GM18870 (cell line): ENCODE results near the gene UBE2I.

Experiments
- ATAC-seq: cut with Tn5 transposase; IDR thresholded peaks from one replicate; pipeline ENCODE4 v1.9.1; 2021; ENCODE audit warnings: moderate library complexity; ENCODE audit not compliant: unreplicated experiment

UBE2I gene

DNA sequence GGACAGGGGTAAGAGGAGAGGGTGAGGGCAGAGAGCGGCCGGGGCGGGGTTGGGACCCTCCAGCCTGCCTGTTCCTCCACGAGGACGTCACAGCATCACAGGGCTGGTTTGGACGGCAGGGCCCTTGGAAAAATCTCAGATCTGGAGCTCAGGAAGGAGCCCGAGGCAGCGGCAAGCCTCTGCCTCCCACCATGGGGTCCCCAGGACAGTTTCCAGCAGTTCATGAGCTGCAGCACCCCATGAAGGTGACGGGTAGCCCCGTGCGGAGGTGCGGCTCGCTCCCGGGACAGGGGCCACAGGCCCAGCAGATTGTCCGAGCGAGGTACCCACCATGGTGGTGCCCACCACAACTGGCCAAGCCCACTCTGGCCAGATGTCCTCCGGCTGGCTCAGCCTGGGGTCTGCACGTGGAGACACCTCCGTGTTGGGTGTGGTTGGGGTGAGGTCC is 32.3 kb upstream of the UBE2I start:
- no peak for ATAC-seq

DNA sequence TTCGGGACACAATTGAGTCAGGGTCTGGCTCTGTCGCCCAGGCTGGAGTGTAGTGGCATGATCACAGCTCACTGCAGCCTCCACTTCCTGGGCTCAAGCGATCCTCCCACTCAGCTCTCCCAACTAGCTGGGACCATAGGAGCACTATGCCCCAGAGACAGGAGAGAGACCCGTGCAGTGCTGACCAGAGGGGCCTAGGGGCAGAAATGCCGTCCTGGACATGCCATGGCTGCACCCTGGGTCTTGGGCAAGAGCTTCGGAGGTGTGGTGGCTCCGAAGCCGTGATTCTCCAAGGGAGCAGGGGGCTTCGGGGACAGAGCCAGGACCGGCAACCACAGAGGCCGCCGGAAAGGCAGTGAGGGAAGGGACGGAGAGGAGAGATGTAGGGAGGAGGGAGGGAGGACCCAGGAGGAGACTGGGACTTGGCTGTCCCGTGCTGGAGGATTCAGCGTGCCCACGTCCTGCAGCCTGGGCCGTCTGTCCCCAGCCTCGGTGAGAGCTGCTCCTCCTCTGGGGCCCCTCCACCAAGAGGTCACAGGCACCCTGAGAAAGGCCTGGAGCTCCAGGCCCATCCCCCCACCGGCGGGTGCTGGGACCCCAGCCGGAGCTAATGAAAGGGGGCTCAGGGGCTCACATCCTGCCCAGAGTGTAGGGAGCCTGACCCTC is 31.7 kb upstream of the UBE2I start:
- ATAC-seq = no peak

DNA sequence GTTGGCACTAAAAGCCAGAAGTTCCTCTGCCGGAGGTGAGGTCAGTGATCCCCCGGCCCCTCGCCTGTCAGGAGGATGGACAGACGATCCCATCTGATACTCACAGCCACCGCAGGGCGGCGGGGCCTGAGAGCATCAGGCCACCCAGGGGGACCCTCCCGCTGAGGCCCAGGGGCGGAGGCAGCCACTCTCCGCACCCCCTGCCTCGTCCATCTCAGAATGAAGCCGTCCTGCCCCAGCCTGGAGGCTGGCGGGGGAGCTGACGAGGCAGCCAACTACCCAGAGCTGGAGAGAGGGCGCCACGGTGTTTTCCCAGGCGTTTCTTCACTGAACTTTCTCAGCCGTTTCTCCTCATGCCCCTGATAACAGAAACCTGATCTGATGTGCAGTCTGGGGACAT is 31.0 kb upstream of the UBE2I start:
- ATAC-seq = no peak

DNA sequence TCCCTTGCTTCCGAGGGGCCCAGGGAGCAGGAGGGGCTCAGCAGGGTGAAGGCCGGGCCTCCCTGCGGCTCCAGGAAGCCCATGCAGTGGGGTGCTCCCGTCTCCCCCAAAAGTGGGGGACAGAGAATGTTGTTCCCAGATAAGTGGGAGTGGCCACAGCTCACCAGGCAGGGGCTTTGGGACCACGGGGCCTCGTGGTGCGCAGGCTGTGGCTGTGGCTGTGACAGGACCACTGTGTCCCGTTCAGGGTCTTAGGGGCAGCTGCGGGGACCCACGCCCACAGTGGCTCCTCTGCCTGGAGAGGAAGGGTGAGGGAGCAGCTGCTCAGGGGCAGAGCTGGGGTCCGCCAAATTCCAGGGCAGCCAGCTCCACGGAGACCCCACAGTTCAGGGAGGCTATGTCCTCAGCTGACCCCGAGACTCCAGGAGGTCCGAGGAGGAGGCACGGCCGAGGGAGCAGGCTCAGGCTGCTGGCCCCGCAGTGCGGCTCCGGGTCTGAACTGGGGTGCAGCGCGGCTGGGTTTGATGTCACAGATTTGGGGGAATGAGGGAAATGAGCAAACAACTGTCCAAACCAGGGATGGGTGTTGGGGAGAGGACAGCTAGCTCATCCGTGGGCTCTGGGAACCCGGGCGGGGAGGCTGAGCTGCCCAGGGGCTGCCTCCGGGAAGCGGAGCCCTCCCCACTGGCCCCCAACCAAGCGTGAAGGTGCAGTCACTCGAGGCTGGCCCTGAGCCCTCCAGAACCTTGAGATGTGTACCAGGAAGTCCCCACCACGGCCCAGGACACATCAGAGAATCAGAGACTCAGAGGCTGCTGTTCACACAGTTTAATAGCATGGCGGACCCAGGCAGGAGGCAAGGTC is 30.1 kb upstream of the UBE2I start:
- no peak for ATAC-seq

DNA sequence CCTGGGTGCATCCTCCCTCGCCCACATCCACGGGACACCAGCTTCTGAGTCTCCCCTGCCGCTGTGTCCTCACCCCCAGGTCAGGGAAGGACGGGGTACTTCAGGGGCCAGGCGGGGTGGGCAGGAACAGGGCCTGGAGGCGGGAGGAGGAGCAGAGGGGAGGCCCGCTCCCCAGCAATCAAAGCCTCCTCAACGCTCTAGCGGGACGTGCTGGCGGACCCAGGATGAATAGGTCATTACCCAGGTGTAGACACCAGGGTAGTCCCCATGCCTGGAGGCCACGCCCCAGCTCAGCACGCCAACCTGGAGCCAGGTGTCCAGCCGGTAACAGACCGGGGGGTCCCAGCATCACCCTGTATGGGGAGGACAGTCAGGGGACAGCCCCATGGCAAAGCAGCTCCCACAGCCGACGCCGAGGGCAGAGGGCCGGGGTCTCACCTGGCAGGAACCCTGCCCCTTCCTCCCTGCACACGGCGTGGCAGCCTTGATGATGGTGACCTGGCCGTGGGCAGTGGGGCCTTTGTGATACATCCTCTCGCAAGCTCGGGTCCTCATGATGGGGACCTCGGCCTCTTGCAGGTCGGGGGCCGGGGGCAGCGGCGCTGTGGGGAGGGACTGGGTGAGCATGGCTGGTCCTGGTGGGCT is 29.4 kb upstream of the UBE2I start:
- no peak for ATAC-seq

GRCh38 chr16:1280783-1281182 is 28.7 kb upstream of the UBE2I start:
- no peak for ATAC-seq

- no peak for ATAC-seq
Measured at GRCh38 chr16:1281517-1281916, 27.9 kb upstream of the UBE2I start.

- ATAC-seq = no peak
Measured at GRCh38 chr16:1282324-1282973, 27.0 kb upstream of the UBE2I start.

DNA sequence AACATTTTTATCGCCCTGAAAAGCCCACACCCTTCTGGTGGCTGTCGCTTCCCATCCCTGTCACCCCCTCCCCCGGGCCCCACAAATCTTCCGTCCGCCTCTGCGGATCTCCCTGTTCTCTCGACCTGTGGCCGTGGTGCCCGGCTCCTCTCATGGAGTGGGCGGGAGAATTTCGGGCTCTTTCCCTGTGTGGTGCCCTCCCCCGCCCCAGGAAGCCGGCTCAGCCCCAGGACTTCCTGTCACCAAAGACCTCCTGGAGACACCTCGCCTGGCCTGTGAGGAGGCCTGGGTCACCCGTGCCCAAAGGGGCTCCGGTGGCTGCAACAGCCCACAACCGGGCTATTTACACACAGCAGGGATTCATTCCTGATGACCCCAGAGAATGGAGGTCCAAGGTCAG is 26.1 kb upstream of the UBE2I start:
- no peak for ATAC-seq

DNA sequence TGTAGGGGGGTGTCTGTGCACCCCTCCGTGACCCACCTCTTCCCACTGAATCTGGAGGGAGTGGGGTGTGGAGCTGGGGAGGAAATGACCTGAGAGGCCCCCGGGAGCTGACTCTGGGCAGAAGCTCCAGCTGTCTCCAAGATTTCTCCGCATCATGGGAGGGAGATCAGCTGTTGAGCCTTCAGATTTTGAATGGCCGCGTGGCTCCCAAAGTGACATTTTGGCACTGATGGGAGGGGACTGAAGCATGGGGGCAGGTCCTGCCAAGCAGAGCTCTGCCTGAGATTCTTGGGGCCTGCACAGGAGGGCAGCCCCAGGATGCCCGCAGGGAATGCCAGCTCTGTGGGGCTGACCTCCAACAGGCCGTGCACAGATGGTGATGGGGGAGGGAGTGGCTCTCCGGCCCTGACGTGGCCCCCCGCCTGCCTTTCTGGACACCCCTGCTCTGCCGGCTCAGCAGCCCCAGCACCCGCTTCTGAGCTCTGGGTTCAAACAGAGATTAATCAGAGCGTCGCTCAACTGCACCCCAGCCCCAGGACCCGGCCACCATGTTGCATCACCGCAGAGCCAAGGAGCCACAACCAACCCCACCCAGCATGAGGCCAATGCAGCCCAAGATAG is 25.3 kb upstream of the UBE2I start:
- ATAC-seq = no peak

DNA sequence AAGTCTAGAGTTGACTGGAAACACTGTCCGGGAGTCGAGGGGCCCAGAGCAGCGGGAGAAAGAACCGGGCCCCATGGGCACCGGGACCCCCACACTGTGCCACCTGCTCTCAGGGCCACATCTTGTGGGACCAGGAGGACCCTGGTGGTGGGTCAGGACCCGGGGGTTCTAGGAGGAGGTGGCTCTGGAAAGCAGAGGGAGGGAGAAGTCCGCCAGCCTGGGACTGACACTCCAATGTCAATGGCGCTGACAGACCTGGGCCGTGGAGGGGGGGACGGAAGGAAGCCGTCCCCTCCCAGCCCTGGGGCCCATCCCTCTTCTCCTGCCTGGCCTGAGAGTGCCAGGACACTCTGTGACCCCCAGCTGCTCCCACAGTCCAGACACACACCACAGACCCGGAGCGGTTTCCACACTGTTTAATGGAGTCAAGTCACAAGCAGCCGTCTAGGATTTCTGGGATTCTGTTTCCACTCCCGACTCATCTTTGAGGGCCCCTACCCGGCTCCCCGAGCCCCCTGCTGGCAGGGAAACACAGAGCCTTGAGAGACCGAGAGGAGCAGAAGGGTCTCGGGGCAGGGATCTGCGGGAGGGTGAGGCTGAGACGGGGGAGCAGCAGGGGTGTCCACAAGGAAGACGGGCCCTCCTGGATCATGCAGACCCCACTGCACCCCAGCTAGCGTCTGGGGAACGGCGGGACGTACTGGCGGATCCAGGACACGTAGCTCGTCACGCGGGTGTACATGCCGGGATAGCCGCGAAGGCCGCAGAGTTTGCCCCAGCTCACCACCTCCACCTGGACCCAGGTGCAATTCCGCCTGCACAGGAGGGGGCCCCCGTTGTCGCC is 23.5 kb upstream of the UBE2I start:
- no peak for ATAC-seq

DNA sequence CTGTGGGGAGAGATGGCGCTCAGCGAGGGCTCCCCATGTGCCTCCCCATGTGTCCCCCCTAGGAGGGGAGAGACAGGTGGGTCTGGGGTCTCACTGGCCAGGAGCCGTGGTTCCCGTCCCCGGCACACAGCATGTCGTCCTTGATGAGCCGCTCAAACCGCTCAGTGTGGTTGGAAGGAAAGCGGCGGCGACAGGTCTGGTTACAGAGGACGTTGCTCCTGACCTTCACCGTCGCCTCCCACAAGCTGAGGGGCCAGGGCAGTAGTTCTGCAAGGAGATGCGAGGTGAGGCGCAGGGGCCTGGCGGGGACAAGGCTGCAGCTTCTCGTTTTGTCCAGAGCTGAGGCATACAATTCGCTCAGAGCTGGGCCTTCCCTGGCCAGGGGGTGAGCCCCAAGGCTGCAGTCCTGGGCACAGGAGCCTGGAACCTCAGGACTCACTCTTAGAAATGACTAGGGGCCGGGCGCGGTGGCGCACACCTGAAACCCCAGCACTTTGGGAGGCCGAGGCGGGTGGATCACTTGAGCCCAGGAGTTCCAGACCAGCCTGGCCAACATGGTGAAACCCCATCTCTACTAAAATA is 22.8 kb upstream of the UBE2I start:
- no peak for ATAC-seq

GRCh38 chr16:1287982-1288670 is 21.3 kb upstream of the UBE2I start:
- ATAC-seq = no peak

GRCh38 chr16:1288813-1289476 is 20.5 kb upstream of the UBE2I start:
- no peak for ATAC-seq

DNA sequence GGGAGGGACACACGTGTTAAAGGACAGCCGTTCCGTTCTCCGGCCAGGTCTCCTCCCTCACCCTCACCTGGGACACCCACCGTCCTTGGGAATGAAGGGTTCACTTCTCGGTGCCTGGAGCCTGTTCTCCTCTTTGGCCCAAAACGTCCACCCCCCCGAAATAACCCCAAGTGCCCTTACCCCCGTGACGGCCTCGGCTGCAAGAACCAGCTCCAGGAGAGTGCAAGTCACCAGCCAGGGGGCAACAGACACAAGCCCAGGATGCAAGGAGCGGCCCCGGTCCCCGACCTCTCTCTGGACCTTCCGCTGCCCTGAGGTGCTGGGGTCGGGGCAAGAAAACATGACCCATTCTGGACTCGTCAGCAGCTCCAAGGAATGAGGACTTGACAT is 20.0 kb upstream of the UBE2I start:
- no peak for ATAC-seq

DNA sequence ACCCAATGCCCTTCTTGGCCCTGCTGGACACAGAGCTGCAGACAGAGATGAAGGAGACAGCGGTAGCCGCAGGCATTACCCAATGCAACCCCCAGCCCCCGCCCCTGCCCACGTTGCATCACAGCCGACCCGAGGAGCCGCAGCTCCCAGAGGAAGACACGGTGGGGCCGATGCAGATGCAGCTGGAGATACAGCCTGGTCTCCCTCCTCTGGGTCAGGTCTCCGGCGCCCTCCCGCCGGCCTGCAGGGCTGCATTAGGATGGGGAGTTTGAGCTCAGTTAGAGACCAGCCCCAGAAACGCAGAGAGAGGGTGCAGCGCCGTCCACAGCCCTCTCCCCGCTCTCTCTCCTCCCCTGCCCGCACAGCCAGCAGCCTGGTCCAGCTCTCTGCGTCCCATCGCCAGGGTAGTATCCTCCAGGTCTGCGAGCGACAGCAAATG is 19.4 kb upstream of the UBE2I start:
- ATAC-seq = no peak

GRCh38 chr16:1290860-1291575 is 18.4 kb upstream of the UBE2I start:
- no peak for ATAC-seq

GRCh38 chr16:1291576-1291974 is 17.9 kb upstream of the UBE2I start:
- ATAC-seq = no peak
